GM23248 (cell line): Measurements from ENCODE around the gene PKN2.

ENCODE experiments used
- EZH2 ChIP-seq: fragments of 200-600 bp; sonication (generic); IDR thresholded peaks from 2 replicates; pipeline ENCODE4 v1.6.1; 2018; ENCODE audit warnings: antibody characterized with exemption, mild to moderate bottlenecking; ENCODE audit not compliant: insufficient read depth, poor library complexity, severe bottlenecking
- EZH2phosphoT487 ChIP-seq: fragments of 200-600 bp; sonication (generic); IDR thresholded peaks from 2 replicates; pipeline ENCODE4 v1.6.1; 2018; ENCODE audit warnings: antibody characterized with exemption, moderate library complexity, mild to moderate bottlenecking, low read depth; ENCODE audit not compliant: insufficient read depth

GRCh38 chr1:88685259-88685620 is 1.2 kb downstream of the PKN2 start:
- TF ChIP-seq EZH2 (no peak), EZH2phosphoT487 (no peak)
